Loucy (cell line): Measurements from ENCODE around the gene PTH1R.

Source experiments
- H2AFZ ChIP-seq: fragments of 200-600 bp; sonication (generic); 2 replicates; pipeline ENCODE4 v1.6.0; 2016; ENCODE audit warnings: antibody characterized with exemption, mild to moderate bottlenecking, low read length, moderate library complexity
- H3F3A ChIP-seq: fragments of 200-600 bp; 2 replicates; pipeline ENCODE4 v1.6.0; 2016; ENCODE audit warnings: antibody characterized with exemption, low read depth, mild to moderate bottlenecking
- H3K27me3 ChIP-seq: fragments of 200-600 bp; sonication (generic); 2 replicates; pipeline ENCODE4 v1.6.1; 2014; ENCODE audit warnings: low read length, mild to moderate bottlenecking; ENCODE audit not compliant: insufficient read depth, poor library complexity, severe bottlenecking
- H3K36me3 ChIP-seq: fragments of 200-600 bp; sonication (generic); 2 replicates; pipeline ENCODE4 v1.6.1; 2016; ENCODE audit warnings: low read length; ENCODE audit not compliant: insufficient read depth
- H3K4me1 ChIP-seq: fragments of 200-600 bp; sonication (generic); 2 replicates; pipeline ENCODE4 v1.5.1; 2014; ENCODE audit warnings: low read length, mild to moderate bottlenecking; ENCODE audit not compliant: insufficient read depth, poor library complexity, severe bottlenecking
- H3K4me2 ChIP-seq: fragments of 200-600 bp; sonication (generic); 2 replicates; pipeline ENCODE4 v1.6.0; 2014; ENCODE audit warnings: antibody characterized with exemption, low read length, low read depth, mild to moderate bottlenecking; ENCODE audit not compliant: poor library complexity, severe bottlenecking
- H3K4me3 ChIP-seq: fragments of 200-600 bp; sonication (generic); 2 replicates; pipeline ENCODE4 v1.5.1; 2014; ENCODE audit warnings: low read length, mild to moderate bottlenecking, mixed read lengths; ENCODE audit not compliant: poor library complexity, severe bottlenecking
- H3K79me2 ChIP-seq: fragments of 200-600 bp; sonication (generic); 2 replicates; pipeline ENCODE4 v1.6.1; 2014; ENCODE audit warnings: low read length; ENCODE audit not compliant: insufficient read depth
- H3K9ac ChIP-seq: fragments of 200-600 bp; sonication (generic); 2 replicates; pipeline ENCODE4 v1.6.0; 2014; ENCODE audit warnings: mild to moderate bottlenecking, low read depth, low read length, moderate library complexity; ENCODE audit not compliant: poor library complexity, severe bottlenecking
- H3K9me2 ChIP-seq: fragments of 200-600 bp; sonication (generic); replicated peaks from 2 replicates; pipeline ENCODE4 v1.6.1; 2016; ENCODE audit warnings: low read depth, low read length, mixed read lengths
- H3K9me3 ChIP-seq: fragments of 200-600 bp; sonication (generic); 2 replicates; pipeline ENCODE4 v1.6.1; 2014; ENCODE audit warnings: mild to moderate bottlenecking, antibody characterized with exemption, low read length, low read depth; ENCODE audit not compliant: insufficient read depth
- H4K20me1 ChIP-seq: fragments of 200-600 bp; sonication (generic); 2 replicates; pipeline ENCODE4 v1.6.0; 2014; ENCODE audit warnings: antibody characterized with exemption, low read length, mild to moderate bottlenecking; ENCODE audit not compliant: insufficient read depth, poor library complexity, severe bottlenecking
- EZH2phosphoT487 ChIP-seq: fragments of 200-600 bp; IDR thresholded peaks from 2 replicates; pipeline ENCODE4 v1.6.1; 2018; ENCODE audit warnings: antibody characterized with exemption, mild to moderate bottlenecking, moderate library complexity, borderline replicate concordance
- TF ChIP-seq, protein P1 (sequence below): fragments of 200-600 bp; sonication (generic); conservative IDR thresholded peaks from 2 replicates; pipeline ENCODE4 v1.5.1; 2014; ENCODE audit warnings: mild to moderate bottlenecking, antibody characterized with exemption, low read length

The PTH1R gene

GRCh38 chr3:46851364-46852333 is 25.9 kb upstream of the PTH1R start:
- no peak overlapping the region for H3K4me3 ChIP-seq
- no peaks in the 10 kb centered on the region for H4K20me1 ChIP-seq

DNA sequence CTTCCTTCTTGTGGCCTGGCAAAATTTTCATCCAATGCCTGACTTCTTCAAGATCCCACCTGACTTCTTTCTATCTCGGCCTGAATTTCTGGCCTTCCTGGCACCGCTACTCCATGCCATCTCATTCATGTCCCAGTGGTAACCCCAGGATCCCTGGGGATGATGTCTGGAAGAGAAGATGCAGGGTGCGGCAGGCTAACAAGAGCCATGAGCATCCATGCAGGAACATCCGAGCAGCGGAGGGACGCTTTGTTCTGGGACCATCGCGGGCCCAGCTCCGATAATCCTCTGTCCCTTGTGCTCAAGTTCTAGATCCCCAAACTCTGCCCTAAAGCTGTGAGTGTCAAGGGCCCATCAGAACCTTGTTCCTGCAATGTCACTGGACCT is 25.2 kb upstream of the PTH1R start:
- TF ChIP-seq, protein P1, sequence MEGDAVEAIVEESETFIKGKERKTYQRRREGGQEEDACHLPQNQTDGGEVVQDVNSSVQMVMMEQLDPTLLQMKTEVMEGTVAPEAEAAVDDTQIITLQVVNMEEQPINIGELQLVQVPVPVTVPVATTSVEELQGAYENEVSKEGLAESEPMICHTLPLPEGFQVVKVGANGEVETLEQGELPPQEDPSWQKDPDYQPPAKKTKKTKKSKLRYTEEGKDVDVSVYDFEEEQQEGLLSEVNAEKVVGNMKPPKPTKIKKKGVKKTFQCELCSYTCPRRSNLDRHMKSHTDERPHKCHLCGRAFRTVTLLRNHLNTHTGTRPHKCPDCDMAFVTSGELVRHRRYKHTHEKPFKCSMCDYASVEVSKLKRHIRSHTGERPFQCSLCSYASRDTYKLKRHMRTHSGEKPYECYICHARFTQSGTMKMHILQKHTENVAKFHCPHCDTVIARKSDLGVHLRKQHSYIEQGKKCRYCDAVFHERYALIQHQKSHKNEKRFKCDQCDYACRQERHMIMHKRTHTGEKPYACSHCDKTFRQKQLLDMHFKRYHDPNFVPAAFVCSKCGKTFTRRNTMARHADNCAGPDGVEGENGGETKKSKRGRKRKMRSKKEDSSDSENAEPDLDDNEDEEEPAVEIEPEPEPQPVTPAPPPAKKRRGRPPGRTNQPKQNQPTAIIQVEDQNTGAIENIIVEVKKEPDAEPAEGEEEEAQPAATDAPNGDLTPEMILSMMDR = no peak
- TF ChIP-seq EZH2phosphoT487 = no peak
- H4K20me1 ChIP-seq = no peaks in the 10 kb centered on the region
- H3K4me3 ChIP-seq = no peak overlapping the region

More at GRCh38 chr3:46851364-46852333, 25.9 kb upstream of the PTH1R start:
- H3K27me3 ChIP-seq = no peaks in the 10 kb centered on the region
- no peaks in the 10 kb centered on the region for H3K36me3 ChIP-seq
- no peak overlapping the region for H3K4me2 ChIP-seq
- H3K9ac ChIP-seq = no peak overlapping the region
- H2AFZ ChIP-seq = no peak overlapping the region
- no peaks in the 10 kb centered on the region for H3F3A ChIP-seq
- H3K4me1 ChIP-seq = no peaks in the 10 kb centered on the region
- TF ChIP-seq, protein P1 = no peak
- no peak for TF ChIP-seq EZH2phosphoT487
- H3K9me3 ChIP-seq = no peaks in the 10 kb centered on the region
- H3K9me2 ChIP-seq = no peaks in the 10 kb centered on the region
- H3K79me2 ChIP-seq = no peaks in the 10 kb centered on the region

DNA sequence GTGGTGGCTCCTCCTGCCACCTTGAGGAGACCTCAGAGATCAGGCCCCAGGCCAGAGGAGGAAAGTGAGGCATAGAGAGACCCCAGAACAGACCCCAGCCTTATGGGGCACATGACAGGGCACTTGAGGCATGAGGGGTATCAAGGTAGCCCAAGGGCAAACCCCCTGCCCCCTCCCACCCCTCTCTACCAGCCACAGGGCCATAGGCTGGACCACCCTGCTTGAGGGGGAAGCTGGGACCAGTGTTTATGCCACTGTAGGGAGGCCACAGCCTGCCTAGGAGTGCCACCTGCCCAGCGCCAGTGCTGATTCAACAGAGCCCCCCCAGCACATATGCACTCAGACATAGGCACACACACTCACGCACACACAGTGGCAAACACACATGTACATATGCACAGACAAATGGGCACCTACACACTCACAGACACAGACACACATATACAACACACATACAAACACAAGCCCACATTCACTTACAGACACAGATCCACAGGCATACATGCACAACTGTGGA is 24.6 kb upstream of the PTH1R start:
- Histone ChIP-seq H3F3A (no peaks in the 10 kb centered on the region), H3K9me2 (no peaks in the 10 kb centered on the region), H3K4me1 (no peaks in the 10 kb centered on the region), H3K27me3 (no peaks in the 10 kb centered on the region), H4K20me1 (no peaks in the 10 kb centered on the region), H3K4me3 (no peak overlapping the region), H3K9ac (no peak overlapping the region), H2AFZ (no peak overlapping the region), H3K9me3 (no peaks in the 10 kb centered on the region), H3K79me2 (no peaks in the 10 kb centered on the region), H3K4me2 (no peak overlapping the region), H3K36me3 (no peaks in the 10 kb centered on the region)
- no peak for TF ChIP-seq EZH2phosphoT487
- TF ChIP-seq, protein P1 = no peak

More for the DNA sequence above, 25.2 kb upstream of the PTH1R start:
- H3K9me2 ChIP-seq = no peaks in the 10 kb centered on the region
- H3K4me2 ChIP-seq = no peak overlapping the region
- H3K36me3 ChIP-seq = no peaks in the 10 kb centered on the region
- H3F3A ChIP-seq = no peaks in the 10 kb centered on the region
- H3K9ac ChIP-seq = no peak overlapping the region
- no peaks in the 10 kb centered on the region for H3K4me1 ChIP-seq
- no peaks in the 10 kb centered on the region for H3K9me3 ChIP-seq
- H3K79me2 ChIP-seq = no peaks in the 10 kb centered on the region
- no peaks in the 10 kb centered on the region for H3K27me3 ChIP-seq
- H2AFZ ChIP-seq = no peak overlapping the region
